Right lobe of liver (tissue), 6 donors: Measurements from ENCODE around the gene ANAPC13. TPM values are rescaled to one million over a fixed set of nuclear protein-coding genes. Genes with fewer than 3 reads are reported as not detected.

ENCODE experiments used
- ATAC-seq, 4 donors: fragments of 200-7000 bp; cut with Tn5 transposase; one replicate each; pipeline ENCODE4 v1.9.1; 2020; ENCODE audit warnings: mild to moderate bottlenecking in 4 of 4, moderate library complexity in 4 of 4
- DNase-seq, 3 donors: peaks; one replicate each; pipeline ENCODE4 v3.0.0-alpha.2; 2020
- H3K27ac ChIP-seq, 3 donors: fragments of 200-600 bp; one replicate each; pipeline ENCODE4 v1.8.0; 2022
- H3K27me3 ChIP-seq, 2 donors: fragments of 200-600 bp; one replicate each; pipeline ENCODE4 v1.8.0; 2022
- H3K36me3 ChIP-seq, 4 donors: fragments of 200-600 bp; sonication (generic) in 1 of 4; one replicate each; pipeline versions ENCODE4 v1.5.1 to v1.8.0; 2017 to 2022; ENCODE audit warnings: control low read depth in 1 of 4
- H3K4me1 ChIP-seq, 4 donors: fragments of 200-600 bp; sonication (generic) in 1 of 4; one replicate each; pipeline versions ENCODE4 v1.5.1 to v1.8.0; 2017 to 2022; ENCODE audit warnings: control low read depth in 1 of 4
- H3K4me3 ChIP-seq, 3 donors: fragments of 200-600 bp; one replicate each; pipeline ENCODE4 v1.8.0; 2022
- H3K9me3 ChIP-seq, 4 donors: fragments of 200-600 bp; sonication (generic) in 1 of 4; one replicate each; pipeline versions ENCODE4 v1.5.1 to v1.8.0; 2017 to 2022; ENCODE audit warnings: control low read depth in 1 of 4
- CTCF ChIP-seq, 4 donors: fragments of 200-600 bp in 3 of 4; fragments of 450-650 bp in 1 of 4; IDR thresholded peaks; one replicate each; pipeline versions ENCODE4 v1.5.1 to v1.8.0; 2016 to 2022; ENCODE audit warnings: antibody characterized with exemption in 4 of 4, mild to moderate bottlenecking in 2 of 4
- POLR2A ChIP-seq: fragments of 450-650 bp; IDR thresholded peaks from one replicate; pipeline ENCODE4 v1.6.1; 2017; ENCODE audit warnings: antibody characterized with exemption, mild to moderate bottlenecking
- WGBS: methylation state at CpG from one replicate; pipeline ENCODE4 v1.1.6; 2018; ENCODE audit warnings: low coverage, low lambda C conversion rate; ENCODE audit not compliant: insufficient coverage; ENCODE audit errors: missing lambda C conversion rate; 5-methylcytosine and 5-hydroxymethylcytosine counted together
- intact Hi-C, 2 donors: fragments of 100-400 bp; cut with DNase I; formaldehyde crosslinking; loops; one replicate each; pipeline versions ENCODE4 v1.11.2 to v1.14.1; 2022
- total RNA-seq, 6 experiments: library from RNA; depleted of rRNA in 2 of 6; stranded (reverse); fragments of >200 nt in 2 of 6; fragmentation: NEBNext Ultra II Directional in 3 of 6; extraction: Animal tissue kit (Norgen Biotek cat#: 25700) in 3 of 6; gene quantifications; one replicate each; pipeline versions ENCODE4 v1.1.0 to v1.2.4, GENCODE V29; 2016 to 2023
- donor health status: DM: no; HTN: yes; CAD: no.
- donor health status: DM: no; HTN: no; CAD: no.
- donor health status: DM: no; HTN: no; CAD: no.
- donor health status: DM: no; HTN: yes; CAD: no.
- donor health status: DM: no; HTN: yes; CAD: no.

The ANAPC13 gene
- total RNA-seq, 6 experiments from 2014 or later = 23.1 to 46.6 (median 31.7) TPM

GRCh38 chr3:134480546-134480945 lies 5.2 kb downstream of the ANAPC13 start:
- Histone ChIP-seq H3K36me3 (peaks cover 0 to 34% (median 13%) of the 10 kb centered on the region in 4 donors), H3K4me1 (peaks cover 0 to 27% (median 8%) of the 10 kb centered on the region in 4 donors), H3K9me3 (no peaks in the 10 kb centered on the region), H3K27me3 (no peaks in the 10 kb centered on the region), H3K4me3 (no peak overlapping the region), H3K27ac (no peak overlapping the region)
- intact Hi-C loops = loop anchor here in 1 of 2 donors (5.0 kb wide), 1 partner anchor 173 kb away; no protein-coding TSS in a partner anchor
- 100% methylated on average over 1 of the region's 3 CpGs for WGBS
- TF ChIP-seq CTCF (IDR thresholded peaks at IDR 0.05) = no peak
- no peak for TF ChIP-seq POLR2A
- DNase-seq = no peak
- ATAC-seq = no peak

GRCh38 chr3:134477938-134478337 lies 7.8 kb downstream of the ANAPC13 start:
- Histone ChIP-seq H3K36me3 (peaks cover 0 to 34% (median 13%) of the 10 kb centered on the region in 4 donors), H3K4me3 (no peak overlapping the region), H3K9me3 (no peaks in the 10 kb centered on the region), H3K4me1 (peaks cover 0 to 35% (median 7%) of the 10 kb centered on the region in 4 donors), H3K27me3 (no peaks in the 10 kb centered on the region), H3K27ac (no peak overlapping the region)
- DNase-seq (no peak), ATAC-seq (peak; percentile 48 to 69 (median 57))
- WGBS = 24% methylated on average over 2 of the region's 2 CpGs
- intact Hi-C loops = loop anchor here (10.0 kb wide), 2 partner anchors 93 to 173 kb away; no protein-coding TSS in a partner anchor
- no peak for TF ChIP-seq CTCF (IDR thresholded peaks at IDR 0.05)
- no peak for TF ChIP-seq POLR2A

GRCh38 chr3:134477002-134477401 lies 8.8 kb downstream of the ANAPC13 start:
- no peak for TF ChIP-seq CTCF (IDR thresholded peaks at IDR 0.05)
- TF ChIP-seq POLR2A = no peak
- Histone ChIP-seq H3K4me3 (no peak overlapping the region), H3K27ac (no peak overlapping the region), H3K36me3 (peaks cover 0 to 31% (median 13%) of the 10 kb centered on the region in 4 donors), H3K4me1 (peaks cover 0 to 35% (median 7%) of the 10 kb centered on the region in 4 donors), H3K27me3 (no peaks in the 10 kb centered on the region), H3K9me3 (no peaks in the 10 kb centered on the region)
- DNase-seq = no peak
- ATAC-seq = no peak
- intact Hi-C loops = loop anchor here (10.0 kb wide), 2 partner anchors 92 to 172 kb away; no protein-coding TSS in a partner anchor
- 90% methylated on average over 4 of the region's 6 CpGs for WGBS

GRCh38 chr3:134476306-134476705 lies 9.5 kb downstream of the ANAPC13 start:
- Histone ChIP-seq H3K27ac (no peak overlapping the region), H3K36me3 (peaks cover 0 to 24% (median 9%) of the 10 kb centered on the region in 4 donors), H3K4me3 (no peak overlapping the region), H3K9me3 (no peaks in the 10 kb centered on the region), H3K27me3 (no peaks in the 10 kb centered on the region), H3K4me1 (peaks cover 0 to 35% (median 7%) of the 10 kb centered on the region in 4 donors)
- intact Hi-C loops = loop anchor here (10.0 kb wide), 2 partner anchors 92 to 172 kb away; no protein-coding TSS in a partner anchor
- DNase-seq = no peak
- TF ChIP-seq CTCF (IDR thresholded peaks at IDR 0.05) = no peak
- TF ChIP-seq POLR2A = no peak
- WGBS = 80% methylated on average over 3 of the region's 4 CpGs
- ATAC-seq = no peak
